CD4-positive, alpha-beta T cell treated with Interleukin-1 beta for 1 hour (primary cell): Measurements from ENCODE around the gene CCL17.
A peak's percentile ranks its signal among the peaks of the same experiment; 100 is the strongest.
"Not testable (repeated sequence)": the region's sequence is repeated elsewhere in the genome, so short reads cannot be mapped to it uniquely, and the experiment has no call there.

Experiments
- DNase-seq, 2 donors: peaks; one replicate each; pipeline ENCODE4 v3.0.0-alpha.2; 2020 to 2022

The CCL17 gene

GRCh38 chr16:57435838-57436237 is 31.3 kb downstream of the CCL17 start:
- no peak for DNase-seq

- DNase-seq = not testable (repeated sequence)
Measured at GRCh38 chr16:57439947-57440346, 35.4 kb downstream of the CCL17 start.

- not testable (repeated sequence) for DNase-seq
Measured at GRCh38 chr16:57440551-57440950, 36.0 kb downstream of the CCL17 start.

GRCh38 chr16:57444711-57445110 is 40.1 kb downstream of the CCL17 start:
- DNase-seq = no peak

- DNase-seq = no peak
Measured at GRCh38 chr16:57445510-57445909, 40.9 kb downstream of the CCL17 start.

GRCh38 chr16:57446531-57447185 is 42.1 kb downstream of the CCL17 start:
- peak; percentile 22 to 36 for DNase-seq

GRCh38 chr16:57447186-57447962 is 42.8 kb downstream of the CCL17 start, which contains the start of the genes CIAPIN1 and COQ9:
Gene CIAPIN1 (minus strand): TSS chr16:57447385. CDS start chr16:57440928, 6,457 bp downstream.
Gene COQ9 (plus strand): TSS chr16:57447479. CDS start chr16:57447506, 27 bp downstream.
- peak; percentile 94 for DNase-seq

- no peak for DNase-seq
Measured at GRCh38 chr16:57452021-57452420, 47.5 kb downstream of the CCL17 start.

GRCh38 chr16:57462209-57462977 is 57.8 kb downstream of the CCL17 start, which contains the start of gene POLR2C:
Gene POLR2C (plus strand): TSS chr16:57462679. CDS start chr16:57462725, 46 bp downstream.
- DNase-seq = peak; percentile 90 to 94

- DNase-seq = no peak
Measured at GRCh38 chr16:57462978-57463362, 58.4 kb downstream of the CCL17 start.

GRCh38 chr16:57464523-57464922 is 60.0 kb downstream of the CCL17 start:
- no peak for DNase-seq
